Activated naive CD8-positive, alpha-beta T cell (primary cell): ENCODE data around the gene ZNF552.
A peak's percentile ranks its signal among the peaks of the same experiment; 100 is the strongest.
"Not testable (repeated sequence)": the region's sequence is repeated elsewhere in the genome, so short reads cannot be mapped to it uniquely, and the experiment has no call there.

Experiments used
- H3K27ac Mint-ChIP-seq: one replicate; pipeline ENCODE4 v1.8.0; 2021; ENCODE audit warnings: mixed read lengths
- H3K27me3 Mint-ChIP-seq: one replicate; pipeline ENCODE4 v1.8.0; 2021; ENCODE audit warnings: mixed read lengths
- H3K36me3 Mint-ChIP-seq: one replicate; pipeline ENCODE4 v1.8.0; 2021; ENCODE audit warnings: mixed read lengths
- H3K4me1 Mint-ChIP-seq: one replicate; pipeline ENCODE4 v1.8.0; 2021; ENCODE audit warnings: low read depth, mixed read lengths
- H3K4me3 Mint-ChIP-seq: one replicate; pipeline ENCODE4 v1.8.0; 2021; ENCODE audit warnings: mild to moderate bottlenecking, mixed read lengths
- H3K9me3 Mint-ChIP-seq: one replicate; pipeline ENCODE4 v1.8.0; 2021; ENCODE audit warnings: low read depth, mixed read lengths

The ZNF552 gene

GRCh38 chr19:57825511-57825910, 10.8 kb upstream of the ZNF552 start:
- Mint-ChIP-seq H3K27ac (no peak overlapping the region), H3K27me3 (no peaks in the 10 kb centered on the region), H3K36me3 (peaks cover 21% of the 10 kb centered on the region), H3K9me3 (no peaks in the 10 kb centered on the region), H3K4me3 (no peak overlapping the region), H3K4me1 (peaks cover 56% of the 10 kb centered on the region)

DNA sequence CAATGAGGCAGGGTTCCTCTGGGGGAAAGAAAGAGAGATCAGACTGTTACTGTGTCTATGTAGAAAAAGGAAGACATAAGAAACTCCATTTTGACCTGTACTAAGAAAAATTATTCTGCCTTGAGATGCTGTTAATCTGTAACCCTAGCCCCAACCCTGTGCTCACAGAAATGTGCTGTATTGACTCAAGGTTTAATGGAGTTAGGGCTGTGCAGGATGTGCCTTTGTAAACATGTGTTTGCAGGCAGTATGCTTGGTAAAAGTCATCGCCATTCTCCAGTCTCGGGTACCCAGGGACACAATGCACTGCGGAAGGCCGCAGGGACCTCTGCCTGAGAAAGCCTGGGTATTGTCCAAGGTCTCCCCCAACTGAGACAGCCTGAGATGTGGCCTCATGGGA, 8.9 kb upstream of the ZNF552 start:
- not testable (repeated sequence) for H3K27me3 Mint-ChIP-seq, H3K9me3 Mint-ChIP-seq, H3K27ac Mint-ChIP-seq
- Mint-ChIP-seq H3K36me3 (peaks cover 21% of the 10 kb centered on the region), H3K4me3 (peak overlapping the region; percentile 99), H3K4me1 (peaks cover 59% of the 10 kb centered on the region)

DNA sequence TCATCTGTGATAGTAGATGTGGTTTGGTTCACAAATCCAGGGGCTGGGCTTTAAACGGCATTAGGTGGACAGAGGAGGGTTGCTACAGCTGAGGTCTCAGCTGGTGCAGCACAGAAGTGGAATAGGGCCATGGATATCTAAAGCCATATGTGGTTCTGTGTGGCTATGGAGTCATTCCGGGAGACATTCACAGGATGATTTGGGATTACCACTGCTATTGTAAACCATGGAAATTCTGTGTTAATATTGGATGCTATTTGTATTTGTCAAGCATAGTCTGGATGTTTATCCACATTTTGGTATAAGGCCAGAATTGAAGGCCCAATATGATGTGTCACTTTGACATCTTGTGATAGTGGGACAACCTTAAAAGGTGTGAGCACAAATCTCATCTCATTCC, 8.4 kb upstream of the ZNF552 start:
- peaks cover 21% of the 10 kb centered on the region for H3K36me3 Mint-ChIP-seq
- H3K4me1 Mint-ChIP-seq, result peaks cover 62% of the 10 kb centered on the region
- H3K4me3 Mint-ChIP-seq, result peak overlapping the region; percentile 99
- not testable (repeated sequence) for H3K9me3 Mint-ChIP-seq, H3K27me3 Mint-ChIP-seq
- H3K27ac Mint-ChIP-seq, result peak overlapping the region; percentile 70

- H3K9me3 Mint-ChIP-seq, H3K27me3 Mint-ChIP-seq, H3K27ac Mint-ChIP-seq: not testable (repeated sequence)
- H3K4me1 Mint-ChIP-seq, result peaks cover 58% of the 10 kb centered on the region
- peak overlapping the region; percentile 99 for H3K4me3 Mint-ChIP-seq
- H3K36me3 Mint-ChIP-seq, result peaks cover 19% of the 10 kb centered on the region
Observed at GRCh38 chr19:57821501-57821900, 6.8 kb upstream of the ZNF552 start.

GRCh38 chr19:57821095-57821494, 6.4 kb upstream of the ZNF552 start:
- not testable (repeated sequence) for H3K9me3 Mint-ChIP-seq, H3K27me3 Mint-ChIP-seq
- Mint-ChIP-seq H3K4me1 (peaks cover 59% of the 10 kb centered on the region), H3K36me3 (peaks cover 19% of the 10 kb centered on the region), H3K27ac (peak overlapping the region; percentile 98), H3K4me3 (peak overlapping the region; percentile 99)

- H3K9me3 Mint-ChIP-seq, result no peaks in the 10 kb centered on the region
- H3K36me3 Mint-ChIP-seq, result peaks cover 19% of the 10 kb centered on the region
- peak overlapping the region; percentile 98 for H3K27ac Mint-ChIP-seq
- peaks cover 58% of the 10 kb centered on the region for H3K4me1 Mint-ChIP-seq
- peak overlapping the region; percentile 99 for H3K4me3 Mint-ChIP-seq
- H3K27me3 Mint-ChIP-seq, result no peaks in the 10 kb centered on the region
Observed at GRCh38 chr19:57820599-57820998, 5.9 kb upstream of the ZNF552 start.

DNA sequence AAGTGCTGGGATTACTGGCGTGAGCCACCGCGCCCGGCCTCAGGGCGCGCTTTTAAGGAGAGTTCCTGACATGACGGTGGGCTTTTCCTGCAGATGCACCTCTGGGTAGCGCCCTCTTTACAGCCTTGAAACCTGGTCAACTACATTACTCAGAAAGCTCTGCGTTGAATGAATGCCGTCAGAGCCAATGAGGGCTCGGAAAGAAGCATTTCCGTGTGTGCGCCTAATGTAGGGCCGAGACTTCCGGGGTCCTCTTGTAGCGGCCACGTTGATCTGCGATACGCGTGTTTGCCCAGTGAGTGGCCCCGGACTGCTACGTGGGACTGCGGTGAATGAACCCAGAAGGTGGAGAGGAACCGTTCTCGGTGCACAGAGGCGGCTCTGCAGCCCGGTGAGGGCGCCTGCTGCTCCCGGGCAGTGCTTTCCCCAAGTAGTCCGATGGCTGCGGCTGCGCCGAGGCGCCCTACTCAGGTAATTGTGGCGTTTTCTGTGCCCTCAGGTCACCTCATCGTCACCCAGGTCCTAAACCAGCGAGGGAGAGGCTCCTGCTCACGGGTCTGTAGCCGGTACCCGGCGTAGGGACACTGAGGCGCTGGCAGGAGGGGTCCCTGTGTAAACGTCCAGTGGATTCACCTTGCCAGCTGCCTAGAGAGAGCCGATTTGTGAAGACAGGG, 4.9 kb upstream of the ZNF552 start:
- Mint-ChIP-seq H3K27ac (peak overlapping the region; percentile 98), H3K4me3 (peak overlapping the region; percentile 99), H3K9me3 (no peaks in the 10 kb centered on the region), H3K36me3 (peaks cover 18% of the 10 kb centered on the region), H3K4me1 (peaks cover 66% of the 10 kb centered on the region), H3K27me3 (no peaks in the 10 kb centered on the region)

DNA sequence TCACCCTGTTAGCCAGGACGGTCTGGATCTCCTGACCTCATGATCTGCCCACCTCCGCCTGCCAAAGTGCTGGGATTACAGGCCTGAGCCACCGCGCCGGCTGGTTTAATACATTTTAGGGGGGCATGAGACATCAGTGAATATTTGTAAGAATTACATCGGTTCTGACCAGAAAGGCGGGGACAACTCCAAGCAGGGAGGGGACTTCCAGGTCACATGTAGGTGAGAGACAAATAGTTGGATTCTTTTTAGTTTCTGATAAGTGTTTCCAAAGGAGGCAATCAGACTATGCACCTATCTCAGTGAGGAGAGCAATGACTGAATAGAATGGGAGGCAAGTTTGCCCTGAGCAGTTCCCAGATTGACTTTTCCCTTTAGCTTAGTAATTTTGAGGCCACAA, 3.7 kb upstream of the ZNF552 start:
- peaks cover 62% of the 10 kb centered on the region for H3K4me1 Mint-ChIP-seq
- H3K4me3 Mint-ChIP-seq, result peak overlapping the region; percentile 99
- no peak overlapping the region for H3K27ac Mint-ChIP-seq

GRCh38 chr19:57817976-57818375, 3.3 kb upstream of the ZNF552 start:
- H3K9me3 Mint-ChIP-seq, result no peaks in the 10 kb centered on the region
- H3K27me3 Mint-ChIP-seq, result no peaks in the 10 kb centered on the region
- no peak overlapping the region for H3K4me3 Mint-ChIP-seq
- peaks cover 62% of the 10 kb centered on the region for H3K4me1 Mint-ChIP-seq
- peaks cover 13% of the 10 kb centered on the region for H3K36me3 Mint-ChIP-seq
- no peak overlapping the region for H3K27ac Mint-ChIP-seq

More for the DNA sequence above, 3.7 kb upstream of the ZNF552 start:
- peaks cover 13% of the 10 kb centered on the region for H3K36me3 Mint-ChIP-seq
- no peaks in the 10 kb centered on the region for H3K9me3 Mint-ChIP-seq
- H3K27me3 Mint-ChIP-seq, result no peaks in the 10 kb centered on the region

GRCh38 chr19:57816652-57817051, 1.9 kb upstream of the ZNF552 start:
- Mint-ChIP-seq H3K4me1 (peaks cover 63% of the 10 kb centered on the region), H3K36me3 (peaks cover 4% of the 10 kb centered on the region), H3K4me3 (no peak overlapping the region), H3K27me3 (no peaks in the 10 kb centered on the region), H3K27ac (no peak overlapping the region), H3K9me3 (no peaks in the 10 kb centered on the region)

GRCh38 chr19:57815247-57816075, 748 bp upstream of the ZNF552 start:
- Mint-ChIP-seq H3K27ac (peak overlapping the region; percentile 92), H3K27me3 (no peaks in the 10 kb centered on the region), H3K4me1 (peaks cover 58% of the 10 kb centered on the region), H3K9me3 (no peaks in the 10 kb centered on the region), H3K36me3 (no peaks in the 10 kb centered on the region), H3K4me3 (peak overlapping the region; percentile 94)

DNA sequence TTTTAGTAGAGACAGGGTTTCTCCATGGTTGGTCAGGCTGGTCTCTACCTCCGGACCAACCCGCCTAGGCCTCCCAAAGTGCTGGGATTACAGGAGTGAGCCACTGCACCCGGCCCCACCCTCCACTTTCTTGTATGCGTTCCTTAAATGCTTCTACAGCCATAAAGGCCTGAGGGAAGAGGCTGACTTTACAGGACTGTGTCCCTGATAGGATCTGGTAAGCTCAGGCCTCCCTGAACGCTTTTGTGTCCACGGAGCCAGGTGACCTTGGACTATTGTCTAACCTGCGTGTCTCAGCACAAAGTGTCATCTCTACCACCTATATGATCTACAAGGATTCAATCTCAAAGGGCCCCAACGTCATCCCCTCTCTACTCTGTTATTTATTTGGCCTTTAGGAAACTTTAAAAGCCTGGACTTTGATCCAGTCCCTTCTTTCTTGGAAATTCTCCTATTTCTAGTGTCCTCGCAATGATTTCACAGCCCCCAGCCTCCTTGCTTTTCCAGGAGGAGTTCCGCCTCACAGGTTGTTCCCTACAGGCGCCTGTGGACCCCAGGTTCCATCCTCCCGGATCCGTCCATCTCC, 701 bp downstream of the ZNF552 start:
- Mint-ChIP-seq H3K4me1 (peaks cover 55% of the 10 kb centered on the region), H3K9me3 (no peaks in the 10 kb centered on the region), H3K4me3 (peak overlapping the region; percentile 94)

DNA sequence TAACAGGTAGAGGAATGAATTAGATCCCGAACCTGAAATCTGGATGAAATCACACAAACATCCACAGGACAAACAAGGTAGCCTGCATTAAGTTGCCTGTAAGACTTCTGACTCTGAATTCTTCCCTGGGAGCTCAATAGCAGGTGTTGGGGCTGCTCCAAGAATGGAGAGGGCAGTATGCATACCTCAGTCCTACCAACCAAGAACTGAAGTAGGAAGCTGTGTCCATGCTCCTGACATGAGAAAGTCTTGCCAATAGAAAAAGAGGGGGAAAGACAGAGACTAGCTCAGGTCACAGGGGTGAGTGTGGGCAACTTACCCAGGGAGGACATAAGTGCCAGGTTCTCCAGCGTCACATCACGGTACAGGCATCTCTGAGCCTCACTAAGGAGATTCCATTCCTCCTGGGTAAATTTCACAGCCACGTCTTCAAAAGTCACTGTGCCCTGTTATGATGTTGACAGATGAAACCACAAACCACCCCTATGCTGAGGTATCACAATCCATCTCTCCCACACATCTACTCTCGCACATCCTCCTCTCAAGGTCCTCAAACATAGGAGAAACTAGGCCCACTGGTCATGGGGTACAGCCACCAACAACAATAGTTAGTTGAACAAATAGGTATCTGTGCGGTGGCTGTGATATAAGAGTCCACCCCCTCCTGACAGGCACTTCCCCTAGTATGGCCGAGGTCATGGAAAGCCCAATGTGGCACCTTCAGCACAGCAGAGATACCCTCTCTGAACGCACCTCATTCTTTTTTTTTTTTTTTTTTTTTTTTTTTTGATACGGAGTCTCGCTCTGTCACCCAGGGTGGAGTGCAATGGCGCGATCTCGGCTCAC, 1.5 kb downstream of the ZNF552 start:
- H3K27me3 Mint-ChIP-seq, result not testable (repeated sequence)

More for the DNA sequence above, 701 bp downstream of the ZNF552 start:
- H3K27ac Mint-ChIP-seq, result peak overlapping the region; percentile 92
- peaks cover 2% of the 10 kb centered on the region for H3K36me3 Mint-ChIP-seq
- H3K27me3 Mint-ChIP-seq, result no peaks in the 10 kb centered on the region

GRCh38 chr19:57812226-57812625, 2.5 kb downstream of the ZNF552 start:
- H3K36me3 Mint-ChIP-seq, result peaks cover 8% of the 10 kb centered on the region
- H3K27me3 Mint-ChIP-seq, result no peaks in the 10 kb centered on the region
- H3K27ac Mint-ChIP-seq, result peak overlapping the region; percentile 14
- peaks cover 52% of the 10 kb centered on the region for H3K4me1 Mint-ChIP-seq
- peak overlapping the region; percentile 67 for H3K4me3 Mint-ChIP-seq
- no peaks in the 10 kb centered on the region for H3K9me3 Mint-ChIP-seq

More for the DNA sequence above, 1.5 kb downstream of the ZNF552 start:
- not testable (repeated sequence) for H3K36me3 Mint-ChIP-seq, H3K9me3 Mint-ChIP-seq
- Mint-ChIP-seq H3K4me3 (peak overlapping the region; percentile 94), H3K4me1 (peaks cover 54% of the 10 kb centered on the region), H3K27ac (peak overlapping the region; percentile 79)
